Measurements from ENCODE around the gene ATP2C2. TPM values are rescaled to one million over a fixed set of nuclear protein-coding genes. Genes with fewer than 3 reads are reported as not detected.
"Not testable (repeated sequence)": the region's sequence is repeated elsewhere in the genome, so short reads cannot be mapped to it uniquely, and the experiment has no call there.

The ATP2C2 gene
- total and polyA plus RNA-seq, 4 donors: 21.3 to 96.8 (median 37.5) TPM

GRCh38 chr16:84396537-84397008, 28.2 kb downstream of the ATP2C2 start:
- DNase-seq (peak; percentile 75 to 91 (median 77)), ATAC-seq (ENCODE audit: insufficient read depth, low FRiP score) (peak; percentile 79)
- TF ChIP-seq, protein P1, sequence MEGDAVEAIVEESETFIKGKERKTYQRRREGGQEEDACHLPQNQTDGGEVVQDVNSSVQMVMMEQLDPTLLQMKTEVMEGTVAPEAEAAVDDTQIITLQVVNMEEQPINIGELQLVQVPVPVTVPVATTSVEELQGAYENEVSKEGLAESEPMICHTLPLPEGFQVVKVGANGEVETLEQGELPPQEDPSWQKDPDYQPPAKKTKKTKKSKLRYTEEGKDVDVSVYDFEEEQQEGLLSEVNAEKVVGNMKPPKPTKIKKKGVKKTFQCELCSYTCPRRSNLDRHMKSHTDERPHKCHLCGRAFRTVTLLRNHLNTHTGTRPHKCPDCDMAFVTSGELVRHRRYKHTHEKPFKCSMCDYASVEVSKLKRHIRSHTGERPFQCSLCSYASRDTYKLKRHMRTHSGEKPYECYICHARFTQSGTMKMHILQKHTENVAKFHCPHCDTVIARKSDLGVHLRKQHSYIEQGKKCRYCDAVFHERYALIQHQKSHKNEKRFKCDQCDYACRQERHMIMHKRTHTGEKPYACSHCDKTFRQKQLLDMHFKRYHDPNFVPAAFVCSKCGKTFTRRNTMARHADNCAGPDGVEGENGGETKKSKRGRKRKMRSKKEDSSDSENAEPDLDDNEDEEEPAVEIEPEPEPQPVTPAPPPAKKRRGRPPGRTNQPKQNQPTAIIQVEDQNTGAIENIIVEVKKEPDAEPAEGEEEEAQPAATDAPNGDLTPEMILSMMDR (IDR thresholded peaks at IDR 0.05; ENCODE audit: control extremely low read depth, extremely low read depth): no peak
- peak overlapping the region in 1 of 2 donors; percentile 54 for H3K27ac ChIP-seq (ENCODE audit: low read depth in 1 of 2, low read length in 1 of 2)
- H3K9me3 ChIP-seq (ENCODE audit: control insufficient read depth in 4 of 4, insufficient read depth in 3 of 4, low read length in 3 of 4): no peaks in the 10 kb centered on the region
- H3K4me1 ChIP-seq (ENCODE audit: control insufficient read depth in 5 of 5, insufficient read depth in 5 of 5, low read length in 5 of 5): peaks cover 0 to 19% (median 0%) of the 10 kb centered on the region in 5 donors
- H3K27me3 ChIP-seq (ENCODE audit: control insufficient read depth in 3 of 3, insufficient read depth in 3 of 3, low read length in 2 of 3): no peaks in the 10 kb centered on the region
- H3K9ac ChIP-seq (ENCODE audit: insufficient read depth in 1 of 2, low read length in 2 of 2): no peak overlapping the region
- WGBS, 2 donors: 38 to 40% methylated on average over 9 of the region's 9 CpGs
- no peak overlapping the region for H3K4me3 ChIP-seq
- peaks cover 0 to 1% (median 0%) of the 10 kb centered on the region in 4 donors for H3K36me3 ChIP-seq (ENCODE audit: control insufficient read depth in 4 of 4, insufficient read depth in 4 of 4, low read length in 4 of 4)

GRCh38 chr16:84397090-84397489, 28.8 kb downstream of the ATP2C2 start:
- H3K4me3 ChIP-seq: no peak overlapping the region
- ATAC-seq (ENCODE audit: insufficient read depth, low FRiP score): no peak
- no peak overlapping the region for H3K9ac ChIP-seq (ENCODE audit: insufficient read depth in 1 of 2, low read length in 2 of 2)
- H3K36me3 ChIP-seq (ENCODE audit: control insufficient read depth in 4 of 4, insufficient read depth in 4 of 4, low read length in 4 of 4): peaks cover 0 to 1% (median 0%) of the 10 kb centered on the region in 4 donors
- peak overlapping the region in 1 of 2 donors; percentile 17 for H3K27ac ChIP-seq (ENCODE audit: low read depth in 1 of 2, low read length in 1 of 2)
- peak in 1 of 3 donors; percentile 20 for DNase-seq
- no peaks in the 10 kb centered on the region for H3K9me3 ChIP-seq (ENCODE audit: control insufficient read depth in 4 of 4, insufficient read depth in 3 of 4, low read length in 3 of 4)
- no peaks in the 10 kb centered on the region for H3K27me3 ChIP-seq (ENCODE audit: control insufficient read depth in 3 of 3, insufficient read depth in 3 of 3, low read length in 2 of 3)
- TF ChIP-seq, protein P1 (IDR thresholded peaks at IDR 0.05; ENCODE audit: control extremely low read depth, extremely low read depth): no peak
- H3K4me1 ChIP-seq (ENCODE audit: control insufficient read depth in 5 of 5, insufficient read depth in 5 of 5, low read length in 5 of 5): peaks cover 0 to 19% (median 0%) of the 10 kb centered on the region in 5 donors
- WGBS, 2 donors: 68 to 80% methylated on average over 6 of the region's 6 CpGs

GRCh38 chr16:84398701-84399100, 30.4 kb downstream of the ATP2C2 start:
- H3K36me3 ChIP-seq (ENCODE audit: control insufficient read depth in 4 of 4, insufficient read depth in 4 of 4, low read length in 4 of 4): peaks cover 0 to 1% (median 0%) of the 10 kb centered on the region in 4 donors
- H3K4me3 ChIP-seq: no peak overlapping the region
- no peak overlapping the region for H3K27ac ChIP-seq (ENCODE audit: low read depth in 1 of 2, low read length in 1 of 2)

DNA sequence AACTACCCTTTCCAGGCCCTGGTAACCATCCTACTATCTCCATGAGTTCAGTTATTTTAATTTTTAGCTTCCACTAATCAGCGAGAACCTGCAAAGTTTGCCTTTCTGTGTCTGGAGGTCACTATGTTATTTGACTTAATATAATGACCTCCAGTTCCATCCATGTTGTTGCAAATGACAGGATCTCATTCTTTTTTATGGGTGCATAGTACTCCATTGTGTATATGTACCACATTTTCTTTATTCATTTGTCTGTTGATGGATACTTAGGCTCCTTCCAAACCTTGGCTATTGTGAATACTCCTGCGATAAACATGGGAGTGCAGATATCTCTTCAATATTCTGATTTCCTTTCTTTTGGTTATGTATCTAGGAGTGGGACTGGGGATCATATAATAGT, 31.6 kb downstream of the ATP2C2 start:
- 77 to 98% methylated on average over 2 of the region's 2 CpGs for WGBS, 2 donors
- not testable (repeated sequence) for H3K27ac ChIP-seq (ENCODE audit: low read depth in 1 of 2, low read length in 1 of 2)
- H3K4me1 ChIP-seq (ENCODE audit: control insufficient read depth in 5 of 5, insufficient read depth in 5 of 5, low read length in 5 of 5): peaks cover 0 to 10% (median 0%) of the 10 kb centered on the region in 5 donors

More at GRCh38 chr16:84398701-84399100, 30.4 kb downstream of the ATP2C2 start:
- no peaks in the 10 kb centered on the region for H3K9me3 ChIP-seq (ENCODE audit: control insufficient read depth in 4 of 4, insufficient read depth in 3 of 4, low read length in 3 of 4)
- ATAC-seq (ENCODE audit: insufficient read depth, low FRiP score) (no peak), DNase-seq (no peak)
- peaks cover 0 to 10% (median 0%) of the 10 kb centered on the region in 5 donors for H3K4me1 ChIP-seq (ENCODE audit: control insufficient read depth in 5 of 5, insufficient read depth in 5 of 5, low read length in 5 of 5)
- TF ChIP-seq, protein P1 (IDR thresholded peaks at IDR 0.05; ENCODE audit: control extremely low read depth, extremely low read depth): no peak
- WGBS, 2 donors: 44 to 65% methylated on average over 10 of the region's 10 CpGs
- no peaks in the 10 kb centered on the region for H3K27me3 ChIP-seq (ENCODE audit: control insufficient read depth in 3 of 3, insufficient read depth in 3 of 3, low read length in 2 of 3)
- no peak overlapping the region for H3K9ac ChIP-seq (ENCODE audit: insufficient read depth in 1 of 2, low read length in 2 of 2)

GRCh38 chr16:84403435-84403834, 35.1 kb downstream of the ATP2C2 start:
- not testable (repeated sequence) for H3K9ac ChIP-seq (ENCODE audit: insufficient read depth in 1 of 2, low read length in 2 of 2); H3K9me3 ChIP-seq (ENCODE audit: control insufficient read depth in 4 of 4, insufficient read depth in 3 of 4, low read length in 3 of 4); DNase-seq; ATAC-seq (ENCODE audit: insufficient read depth, low FRiP score); H3K4me1 ChIP-seq (ENCODE audit: control insufficient read depth in 5 of 5, insufficient read depth in 5 of 5, low read length in 5 of 5); H3K27me3 ChIP-seq (ENCODE audit: control insufficient read depth in 3 of 3, insufficient read depth in 3 of 3, low read length in 2 of 3); H3K27ac ChIP-seq (ENCODE audit: low read depth in 1 of 2, low read length in 1 of 2); H3K4me3 ChIP-seq; H3K36me3 ChIP-seq (ENCODE audit: control insufficient read depth in 4 of 4, insufficient read depth in 4 of 4, low read length in 4 of 4)
- WGBS, 2 donors: 91 to 93% methylated on average over 5 of the region's 5 CpGs

More for the DNA sequence above, 31.6 kb downstream of the ATP2C2 start:
- H3K36me3 ChIP-seq (ENCODE audit: control insufficient read depth in 4 of 4, insufficient read depth in 4 of 4, low read length in 4 of 4); H3K27me3 ChIP-seq (ENCODE audit: control insufficient read depth in 3 of 3, insufficient read depth in 3 of 3, low read length in 2 of 3); H3K9me3 ChIP-seq (ENCODE audit: control insufficient read depth in 4 of 4, insufficient read depth in 3 of 4, low read length in 3 of 4); DNase-seq; ATAC-seq (ENCODE audit: insufficient read depth, low FRiP score); H3K4me3 ChIP-seq; H3K9ac ChIP-seq (ENCODE audit: insufficient read depth in 1 of 2, low read length in 2 of 2): not testable (repeated sequence)
